NCI-H524 (cell line): ENCODE measurements around the gene PMPCA.

Experiments used
- DNase-seq, 2 experiments: peaks; one replicate each; lab custom pipeline; 2025; lab: John Stamatoyannopoulos, UW

The PMPCA gene

DNA sequence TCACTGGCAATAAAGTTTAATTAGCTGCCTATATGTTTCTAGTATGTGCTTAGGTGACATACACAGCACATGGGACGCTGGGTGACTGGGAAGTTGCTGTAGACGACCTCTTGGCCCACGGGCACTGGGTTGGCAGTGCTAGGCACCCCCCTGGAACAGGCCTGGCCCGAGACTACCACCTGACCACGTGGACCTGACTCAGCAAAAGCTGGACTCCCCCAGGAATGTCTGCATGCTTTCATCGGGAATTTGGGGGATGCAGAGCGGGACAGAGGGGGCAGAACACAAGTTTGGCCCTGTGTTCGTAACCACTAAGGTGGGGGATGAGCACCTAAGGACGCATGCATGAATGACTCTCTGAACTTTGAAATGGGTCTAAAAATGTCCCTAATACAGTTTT is 45.8 kb downstream of the PMPCA start:
- no peak for DNase-seq

DNA sequence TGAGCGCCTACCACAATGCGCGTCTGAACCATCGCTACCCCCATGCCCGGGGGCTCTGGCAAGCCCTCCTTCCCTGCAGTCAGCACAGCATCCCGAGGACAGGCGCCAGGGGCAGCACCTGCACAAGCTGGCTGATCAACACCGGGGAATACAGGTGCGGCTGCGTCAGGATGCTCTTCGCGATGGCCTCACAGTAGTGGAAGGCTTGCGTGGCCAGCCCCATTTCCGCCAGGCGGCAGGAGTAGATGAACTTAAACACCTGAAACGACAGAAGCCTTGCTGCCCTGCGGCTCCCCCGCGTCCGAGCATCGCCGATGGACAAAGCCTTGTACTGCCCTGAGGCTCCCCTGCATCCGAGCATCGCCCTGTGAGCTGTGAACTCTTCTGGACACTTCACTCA is 46.9 kb downstream of the PMPCA start:
- DNase-seq: no peak

DNA sequence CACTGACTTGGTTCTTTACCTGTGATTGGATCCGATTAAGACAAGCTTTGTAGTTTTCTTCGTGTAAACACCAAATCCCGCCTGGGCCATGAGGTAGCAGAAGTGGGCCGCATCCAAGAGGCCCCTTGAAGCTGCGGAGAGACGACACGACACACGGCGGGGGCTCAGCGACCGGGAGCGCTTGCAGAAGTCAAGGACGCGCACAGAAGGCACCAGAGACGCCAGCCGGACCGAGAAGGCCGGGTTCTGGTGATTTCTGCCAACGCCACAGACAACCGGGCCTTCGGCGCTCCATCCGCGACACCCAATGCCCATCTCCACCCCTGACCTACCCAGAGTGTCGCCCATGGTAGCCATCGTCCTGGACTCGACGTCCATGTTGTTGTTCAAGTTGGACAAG is 49.0 kb downstream of the PMPCA start:
- DNase-seq: no peak

DNA sequence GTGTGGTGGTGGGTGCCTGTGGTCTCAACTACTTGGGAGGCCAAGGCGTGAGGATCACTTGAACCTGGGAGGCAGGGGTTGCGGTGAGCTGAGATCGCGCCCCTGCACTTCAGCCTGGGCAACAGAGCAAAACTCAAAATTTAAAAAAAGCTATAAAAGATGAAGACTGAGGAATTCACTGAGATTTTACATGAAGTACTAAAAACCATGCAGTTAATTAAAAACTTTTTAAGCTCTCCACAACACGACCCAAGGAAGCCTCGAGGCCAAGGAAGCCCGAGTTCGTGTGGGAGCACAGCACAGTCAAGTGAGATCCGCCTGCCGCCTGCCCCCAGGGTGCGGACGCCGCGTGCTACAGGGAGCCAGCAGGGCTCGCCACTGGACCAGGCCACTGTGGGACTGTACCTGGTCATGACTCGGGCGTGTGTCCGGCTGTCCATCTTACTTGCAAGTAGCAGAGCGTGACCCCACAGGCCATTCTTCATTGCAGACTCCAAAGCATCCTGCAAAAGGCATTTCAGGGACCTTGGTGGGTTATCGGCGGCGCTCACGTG is 50.4 kb downstream of the PMPCA start:
- no peak for DNase-seq

DNA sequence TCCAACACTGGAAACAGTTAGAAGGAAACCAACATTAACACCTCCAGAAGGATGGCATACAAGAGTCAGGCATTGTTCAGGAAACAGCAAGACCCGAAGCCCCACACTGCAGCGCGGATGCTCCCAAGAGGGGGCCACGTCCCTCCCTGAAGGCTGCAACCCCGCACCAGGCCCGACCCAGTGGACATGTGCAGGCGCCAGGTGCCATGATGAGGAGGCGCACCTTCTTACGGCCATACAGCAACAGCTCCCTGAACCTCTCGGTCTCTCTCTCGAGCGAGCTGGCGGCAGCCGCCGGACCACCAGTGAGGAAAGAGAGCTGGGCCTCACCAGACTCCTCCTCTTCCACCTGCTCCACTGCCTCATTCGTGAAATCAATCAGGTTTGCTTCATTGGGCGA is 52.2 kb downstream of the PMPCA start:
- no peak for DNase-seq

DNA sequence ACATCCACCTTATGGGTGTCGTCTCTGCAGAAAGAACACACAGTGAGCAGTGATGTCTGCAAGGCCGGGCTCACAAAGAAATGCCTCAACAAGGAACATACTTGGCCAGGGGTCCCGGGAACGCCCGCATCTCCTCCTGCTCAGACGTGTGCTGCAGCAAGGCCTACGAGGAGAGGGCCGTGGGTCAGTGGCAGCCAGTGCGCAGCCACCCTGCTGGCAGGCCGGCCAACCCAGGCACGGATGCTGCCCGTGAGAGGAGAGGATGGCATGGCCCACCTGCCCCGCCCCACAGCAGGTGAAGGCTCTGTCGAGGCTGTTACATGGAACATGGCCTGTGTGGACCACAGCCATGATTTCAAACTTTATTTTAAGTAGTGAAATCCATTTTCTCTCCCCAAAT is 53.1 kb downstream of the PMPCA start:
- no peak for DNase-seq

DNA sequence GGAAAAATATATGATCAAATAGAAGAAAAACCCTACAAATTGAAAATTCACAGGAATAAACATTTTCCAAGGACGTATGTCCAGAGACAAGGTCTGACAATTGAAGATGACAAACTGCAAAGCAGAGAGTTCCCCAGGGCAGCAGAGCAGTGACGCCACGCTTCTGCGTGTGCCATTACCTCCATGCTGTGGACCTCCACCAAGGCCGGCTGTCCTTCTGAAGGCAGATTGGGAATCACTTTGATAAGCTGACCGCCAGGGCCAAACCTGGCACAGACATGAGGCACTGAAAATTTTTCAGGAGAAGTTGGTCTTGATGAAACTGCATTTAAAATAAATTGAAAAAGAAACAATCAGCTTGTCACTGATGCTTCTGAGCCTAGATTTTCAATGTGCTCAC is 53.8 kb downstream of the PMPCA start:
- no peak for DNase-seq

DNA sequence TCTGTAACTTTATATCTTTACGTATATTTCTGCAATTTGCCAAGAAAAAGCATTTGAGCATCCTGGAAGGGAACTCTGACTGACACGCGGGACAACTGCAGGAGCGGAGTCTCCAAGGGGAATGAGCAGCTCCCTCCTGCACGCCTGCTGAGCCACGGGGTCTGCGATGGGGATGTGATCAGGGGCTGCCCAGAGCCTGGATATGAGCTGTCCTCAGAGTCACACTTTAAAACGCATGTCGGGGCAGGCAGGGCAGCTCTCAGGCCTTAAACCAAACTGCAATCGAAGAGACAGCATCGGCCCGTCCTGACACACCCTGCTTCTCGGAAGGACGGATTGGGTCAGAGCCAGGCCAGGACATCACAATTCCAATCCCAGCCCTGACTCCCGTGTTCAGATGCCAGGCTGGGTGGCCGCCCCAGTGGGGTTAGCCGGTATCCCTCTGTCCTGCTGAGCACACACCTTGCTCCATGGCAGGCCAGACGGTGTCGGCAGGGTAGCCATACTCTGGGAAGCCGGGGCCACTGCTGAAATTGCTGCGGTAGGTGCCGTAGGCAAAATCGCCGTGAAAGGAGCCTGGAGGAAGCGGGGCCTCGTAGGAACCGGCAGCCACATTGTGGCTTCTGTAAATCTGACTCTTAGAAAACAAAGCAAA is 55.2 kb downstream of the PMPCA start:
- no peak for DNase-seq

DNA sequence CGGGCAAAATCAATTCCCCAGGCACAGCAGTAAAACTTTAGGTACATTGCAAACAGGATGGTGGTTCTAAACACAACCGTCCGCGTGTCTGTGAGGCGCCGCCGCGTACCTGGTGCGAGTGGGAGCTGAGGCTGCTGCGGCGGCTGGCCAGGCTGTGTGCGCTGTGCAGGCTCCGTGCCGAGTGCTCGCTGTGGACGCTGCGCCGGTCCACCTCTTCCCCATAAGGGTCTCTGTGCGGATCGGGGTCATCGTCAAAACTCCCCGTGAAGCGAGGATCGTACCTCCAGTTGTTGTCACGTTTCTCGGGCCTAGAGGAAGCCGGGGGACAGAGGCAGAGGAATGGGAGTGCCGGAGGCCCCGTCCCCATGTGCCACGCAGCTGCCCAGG is 55.7 kb downstream of the PMPCA start:
- no peak for DNase-seq

DNA sequence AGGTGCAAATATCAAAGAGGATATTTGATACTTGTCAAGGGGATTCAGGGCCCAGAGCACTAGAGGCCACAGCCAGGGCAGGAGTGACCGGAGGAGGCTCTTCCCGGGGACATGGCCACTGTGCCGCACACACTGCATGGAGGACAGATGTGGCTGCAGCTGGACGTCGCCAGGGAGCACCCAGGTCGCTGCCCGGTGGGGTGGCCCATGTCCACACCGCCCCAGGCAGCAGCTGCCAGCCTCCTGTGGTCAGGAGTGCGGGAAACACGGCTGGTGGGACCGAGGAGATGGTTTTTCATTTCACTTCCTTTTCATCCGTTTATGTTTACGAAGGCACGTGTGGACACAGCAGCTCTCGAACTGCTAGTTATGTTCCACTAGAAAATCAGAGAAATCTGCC is 57.3 kb downstream of the PMPCA start:
- DNase-seq: no peak

DNA sequence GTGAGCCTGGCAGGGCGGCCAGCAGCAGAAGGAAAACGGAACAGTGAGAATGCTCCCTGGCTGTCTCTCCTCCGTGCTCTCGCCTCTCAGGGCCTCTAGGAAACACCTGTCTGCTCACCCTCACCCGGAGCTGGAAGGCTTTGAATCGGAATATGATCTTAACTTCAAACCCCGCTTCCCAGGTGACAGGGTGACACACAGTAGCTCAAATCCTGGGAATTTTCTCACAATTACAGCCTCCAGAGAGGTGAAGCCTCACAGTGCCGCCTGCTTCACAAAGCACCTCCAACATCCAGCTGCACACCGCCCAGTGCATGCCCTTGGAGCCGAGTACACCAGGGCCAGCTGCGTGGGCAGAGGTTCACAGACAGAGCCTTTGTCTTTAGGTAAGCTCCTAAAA is 59.9 kb downstream of the PMPCA start:
- no peak for DNase-seq

DNA sequence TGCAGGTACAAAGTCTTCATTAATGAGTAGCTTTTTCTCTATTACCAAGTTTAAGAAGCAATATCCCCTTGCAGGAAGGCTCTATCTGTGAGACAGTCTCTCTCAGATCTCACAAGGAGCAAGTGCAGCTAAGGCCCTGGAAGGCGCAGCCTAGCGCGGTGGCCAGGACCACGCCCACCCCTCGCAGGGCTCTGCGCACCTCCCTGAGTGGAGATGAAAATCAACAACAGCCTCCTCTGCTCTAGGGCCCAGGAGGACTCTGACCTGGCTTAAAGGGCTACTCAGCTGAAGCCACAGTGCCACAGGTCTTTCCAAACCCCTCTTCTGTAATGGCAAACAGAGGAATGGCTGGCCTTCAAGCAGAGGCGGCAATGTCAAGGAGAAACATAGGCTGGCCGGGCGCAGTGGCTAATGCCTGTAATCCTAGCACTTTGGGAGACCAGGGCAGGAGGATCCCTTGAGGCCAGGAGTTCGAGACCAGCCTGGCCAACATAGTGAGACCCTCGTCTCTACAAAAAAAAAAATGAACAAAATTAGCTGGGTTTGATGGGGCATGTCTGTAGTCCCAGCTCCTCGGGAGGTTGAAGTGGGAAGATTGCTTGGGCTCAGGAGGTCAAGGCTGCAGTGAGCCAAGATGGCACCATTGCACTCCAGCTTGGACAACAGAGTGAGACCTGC is 60.5 kb downstream of the PMPCA start:
- no peak for DNase-seq

DNA sequence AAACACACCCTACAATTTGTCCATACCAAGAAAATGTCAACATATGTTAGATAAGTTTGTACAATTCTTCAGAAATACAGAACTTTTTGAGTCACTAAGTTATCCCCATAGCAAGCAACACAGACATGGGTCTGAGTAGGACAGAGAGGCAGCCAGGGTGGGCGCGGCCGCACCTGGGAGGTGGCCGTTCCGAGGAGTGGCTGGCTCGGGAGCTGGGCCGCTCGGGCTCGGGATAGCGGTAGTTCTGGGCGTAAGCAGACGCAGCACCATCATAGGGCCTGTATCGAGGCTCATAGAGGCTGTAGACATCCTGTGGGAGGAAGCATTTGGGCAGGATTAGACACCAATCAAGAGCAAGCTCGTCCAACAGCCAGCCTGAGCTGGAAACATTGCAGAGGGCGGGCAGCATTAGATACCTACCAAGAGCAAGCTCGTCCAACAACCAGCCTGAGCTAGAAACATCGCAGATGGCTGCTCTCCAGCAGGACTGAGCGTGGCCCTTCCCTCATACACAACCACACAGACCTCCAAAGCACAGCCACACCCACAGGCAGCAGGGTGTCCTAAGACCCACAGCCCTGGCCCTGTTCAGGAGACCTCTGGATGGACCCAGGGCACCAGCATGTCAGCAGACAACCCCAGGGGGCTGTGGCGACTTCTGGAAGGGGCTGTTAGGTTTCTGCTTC is 61.5 kb downstream of the PMPCA start:
- no peak for DNase-seq

DNA sequence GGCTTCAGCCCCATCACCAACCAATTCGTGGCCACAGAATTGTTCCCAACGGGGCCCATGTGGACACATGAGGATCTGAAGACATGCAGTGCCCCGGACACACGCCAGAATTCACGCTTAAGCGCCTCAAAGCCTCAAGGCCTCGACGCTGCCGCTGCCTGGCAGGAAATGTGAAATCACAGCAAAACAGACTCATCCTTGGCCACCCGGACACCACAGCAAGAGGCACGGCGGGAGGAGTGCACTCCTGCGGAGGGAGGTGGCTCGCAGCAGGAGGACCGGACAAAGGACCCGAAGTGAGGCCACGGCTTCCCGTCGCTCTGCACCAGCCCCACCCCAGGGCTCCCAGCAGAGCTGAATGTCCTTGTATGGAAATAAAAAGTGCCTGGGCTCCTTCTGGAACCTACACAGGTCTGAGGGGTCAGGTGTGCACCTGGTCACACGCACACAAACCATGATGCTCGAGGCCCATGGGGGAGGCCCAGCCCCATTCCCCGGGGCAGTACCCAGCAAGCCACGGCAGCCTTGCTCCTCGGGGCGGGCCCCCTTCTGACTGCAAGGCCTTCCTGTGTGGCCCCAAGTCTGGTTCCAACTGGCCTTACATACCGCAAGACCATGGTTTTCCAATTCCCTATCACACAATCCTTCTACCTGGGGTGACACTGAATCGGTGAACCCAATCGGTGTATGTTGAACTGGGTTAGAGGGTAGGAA is 62.3 kb downstream of the PMPCA start:
- no peak for DNase-seq

DNA sequence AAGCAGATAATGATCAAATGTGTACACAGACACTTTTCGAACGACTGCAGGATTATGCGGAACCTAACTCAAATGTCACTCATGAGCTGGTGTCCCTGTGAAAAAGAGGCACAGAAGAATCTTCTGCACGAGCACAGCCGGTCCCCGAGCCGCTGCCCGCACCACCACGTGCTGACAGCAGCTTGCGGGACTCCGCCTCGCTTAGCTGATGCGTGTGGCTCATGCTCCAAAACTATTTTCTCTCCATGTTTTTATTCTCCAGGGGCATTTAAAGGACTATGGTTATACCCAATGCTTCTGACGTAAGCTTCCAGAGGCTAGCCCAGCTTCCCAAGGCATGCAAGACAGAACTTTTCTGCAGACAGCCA is 62.9 kb downstream of the PMPCA start:
- DNase-seq: no peak
